Measurements from ENCODE around the gene CPT1C.

DNA sequence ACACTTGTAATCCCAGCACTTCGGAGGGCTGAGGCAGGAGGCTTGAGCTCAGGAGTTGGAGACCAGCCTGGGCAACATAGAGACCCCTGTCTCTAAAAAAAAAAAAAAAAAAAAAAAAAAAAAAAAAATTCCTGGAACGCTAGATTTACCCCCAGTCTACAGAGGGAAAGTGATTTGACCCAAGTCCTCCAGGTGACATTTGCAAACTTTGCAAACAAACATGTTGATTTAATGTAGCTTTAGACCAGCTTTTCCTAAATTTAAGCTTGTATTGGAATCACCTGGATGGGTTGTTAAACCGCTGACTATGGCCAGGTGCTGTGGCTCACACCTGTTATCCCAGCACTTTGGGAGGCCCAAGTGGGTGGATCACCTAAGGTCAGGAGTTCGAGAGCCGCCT, 8.4 kb downstream of the CPT1C start:
- TF ChIP-seq POLR2A (IDR thresholded peaks at IDR 0.05) (no peak), CTCF (IDR thresholded peaks at IDR 0.05) (no peak)
